CD1c-positive myeloid dendritic cell (primary cell): ENCODE data around the gene ZSCAN29.
"Not testable (repeated sequence)": the region's sequence is repeated elsewhere in the genome, so short reads cannot be mapped to it uniquely, and the experiment has no call there.

Experiments used
- DNase-seq: peaks from one replicate; pipeline ENCODE4 v3.0.0-alpha.2; 2016; ENCODE audit errors: extremely low spot score

Gene ZSCAN29

GRCh38 chr15:43370975-43371974 lies at the start of gene ZSCAN29, which contains the start of gene TUBGCP4:
TSS of gene ZSCAN29 (minus strand) at chr15:43371043. CDS start at chr15:43369913, 1,130 bp downstream.
TSS of gene TUBGCP4 (plus strand) at chr15:43371101. CDS start at chr15:43371355, 254 bp downstream.
- peak; percentile 89 for DNase-seq

GRCh38 chr15:43420435-43420834 lies 49.6 kb upstream of the ZSCAN29 start:
- DNase-seq: no peak

- DNase-seq: no peak
Measured at GRCh38 chr15:43414196-43414595, 43.4 kb upstream of the ZSCAN29 start.

- no peak for DNase-seq
Measured at GRCh38 chr15:43412096-43412495, 41.3 kb upstream of the ZSCAN29 start.

- no peak for DNase-seq
Measured at GRCh38 chr15:43410572-43411214, 39.9 kb upstream of the ZSCAN29 start.

- no peak for DNase-seq
Measured at GRCh38 chr15:43408789-43409188, 37.9 kb upstream of the ZSCAN29 start.

GRCh38 chr15:43406808-43407207 lies 36.0 kb upstream of the ZSCAN29 start:
- no peak for DNase-seq

- DNase-seq: no peak
Measured at GRCh38 chr15:43406189-43406588, 35.3 kb upstream of the ZSCAN29 start.

- DNase-seq: no peak
Measured at GRCh38 chr15:43404130-43404529, 33.3 kb upstream of the ZSCAN29 start.

- no peak for DNase-seq
Measured at GRCh38 chr15:43403616-43404015, 32.8 kb upstream of the ZSCAN29 start.

- no peak for DNase-seq
Measured at GRCh38 chr15:43402255-43402654, 31.4 kb upstream of the ZSCAN29 start.

- DNase-seq: not testable (repeated sequence)
Measured at GRCh38 chr15:43393592-43393991, 22.7 kb upstream of the ZSCAN29 start.

GRCh38 chr15:43390723-43391122 lies 19.9 kb upstream of the ZSCAN29 start:
- no peak for DNase-seq

GRCh38 chr15:43383070-43383469 lies 12.2 kb upstream of the ZSCAN29 start:
- no peak for DNase-seq

GRCh38 chr15:43382310-43382709 lies 11.5 kb upstream of the ZSCAN29 start:
- no peak for DNase-seq

- no peak for DNase-seq
Measured at GRCh38 chr15:43378601-43379000, 7.8 kb upstream of the ZSCAN29 start.

- DNase-seq: peak; percentile 13
Measured at GRCh38 chr15:43376017-43376705, 5.3 kb upstream of the ZSCAN29 start.

GRCh38 chr15:43370310-43370974 lies 401 bp downstream of the ZSCAN29 start:
- peak; percentile 2 for DNase-seq

- no peak for DNase-seq
Measured at GRCh38 chr15:43361313-43361903, 9.4 kb downstream of the ZSCAN29 start.

GRCh38 chr15:43360821-43361220 lies 10.0 kb downstream of the ZSCAN29 start:
- DNase-seq: no peak
